Activated CD4-positive, alpha-beta memory T cell treated with anti-CD3 and anti-CD28 coated beads, Interleukin-2, amount 10 ng/mL, durations not matched to agents 7 days and 5 days (primary cell): ENCODE results near the gene FSHB. TPM values are rescaled to one million over a fixed set of nuclear protein-coding genes. Genes with fewer than 3 reads are reported as not detected.
"Not testable (repeated sequence)": the region's sequence is repeated elsewhere in the genome, so short reads cannot be mapped to it uniquely, and the experiment has no call there.

ENCODE experiments used
- CTCF ChIA-PET: fragments of 350-600 bp; sonication (Branson Sonifier 250); formaldehyde crosslinking; loops from one replicate; lab custom pipeline; 2021; ENCODE audit warnings: antibody characterized with exemption, inconsistent platforms; lab: Charles Lee
- POLR2A ChIA-PET: fragments of 350-600 bp; sonication (Branson Sonifier 250); formaldehyde crosslinking; loops from one replicate; lab custom pipeline; 2021; ENCODE audit warnings: antibody characterized with exemption; lab: Charles Lee
- DNase-seq: peaks from one replicate; pipeline ENCODE4 v3.0.0-alpha.2; 2020
- H3K27ac Mint-ChIP-seq: one replicate; pipeline ENCODE4 v1.8.0; 2021; ENCODE audit warnings: mild to moderate bottlenecking, mixed read lengths
- H3K27me3 Mint-ChIP-seq: one replicate; pipeline ENCODE4 v1.8.0; 2021; ENCODE audit warnings: mixed read lengths
- H3K36me3 Mint-ChIP-seq: one replicate; pipeline ENCODE4 v1.8.0; 2021; ENCODE audit warnings: low read depth, mixed read lengths
- H3K4me1 Mint-ChIP-seq: one replicate; pipeline ENCODE4 v1.8.0; 2021; ENCODE audit warnings: mixed read lengths
- H3K4me3 Mint-ChIP-seq: one replicate; pipeline ENCODE4 v1.8.0; 2021; ENCODE audit warnings: mild to moderate bottlenecking, mixed read lengths
- H3K9me3 Mint-ChIP-seq: one replicate; pipeline ENCODE4 v1.8.0; 2021; ENCODE audit warnings: mixed read lengths
- total RNA-seq, 2 experiments: library from RNA; stranded (reverse); gene quantifications; one replicate each; pipeline ENCODE4 v1.2.3, GENCODE V29; 2021

Gene FSHB
- not detected for total RNA-seq

GRCh38 chr11:30230714-30231113, at the start of gene FSHB:
FSHB (plus strand) TSS chr11:30231014; CDS start chr11:30231903, 889 bp downstream.
- H3K9me3 Mint-ChIP-seq: peaks cover 7% of the 10 kb centered on the region
- H3K36me3 Mint-ChIP-seq: no peaks in the 10 kb centered on the region
- H3K4me1 Mint-ChIP-seq: no peaks in the 10 kb centered on the region
- no peak for DNase-seq
- H3K27me3 Mint-ChIP-seq: no peaks in the 10 kb centered on the region
- CTCF ChIA-PET: no interaction called here
- POLR2A ChIA-PET: no interaction called here
- H3K27ac Mint-ChIP-seq: no peak within 1 kb of the TSS
- H3K4me3 Mint-ChIP-seq: no peak within 1 kb of the TSS

- Mint-ChIP-seq H3K9me3 (no peaks in the 10 kb centered on the region), H3K4me3 (no peak overlapping the region), H3K36me3 (no peaks in the 10 kb centered on the region), H3K27me3 (no peaks in the 10 kb centered on the region), H3K4me1 (no peaks in the 10 kb centered on the region), H3K27ac (no peak overlapping the region)
- DNase-seq: no peak
- CTCF ChIA-PET: no interaction called here
- POLR2A ChIA-PET: no interaction called here
Observed at GRCh38 chr11:30186748-30187147, 44.1 kb upstream of the FSHB start.

- DNase-seq: no peak
- Mint-ChIP-seq H3K27me3 (no peaks in the 10 kb centered on the region), H3K36me3 (no peaks in the 10 kb centered on the region), H3K4me3 (no peak overlapping the region), H3K4me1 (no peaks in the 10 kb centered on the region), H3K27ac (no peak overlapping the region), H3K9me3 (no peaks in the 10 kb centered on the region)
- ChIA-PET POLR2A (no interaction called here), CTCF (no interaction called here)
Observed at GRCh38 chr11:30192620-30193019, 38.2 kb upstream of the FSHB start.

- no peak overlapping the region for H3K27ac Mint-ChIP-seq
- H3K36me3 Mint-ChIP-seq: no peaks in the 10 kb centered on the region
- no peak overlapping the region for H3K4me3 Mint-ChIP-seq
- no peaks in the 10 kb centered on the region for H3K9me3 Mint-ChIP-seq
- DNase-seq: peak; percentile 48
- no peaks in the 10 kb centered on the region for H3K27me3 Mint-ChIP-seq
- no peaks in the 10 kb centered on the region for H3K4me1 Mint-ChIP-seq
- CTCF ChIA-PET: interaction anchor here (0.7 to 1.8 kb wide), 7 partner anchors 10 to 137 kb away, joined by 3 to 8 read pairs (median 4); no protein-coding TSS in a partner anchor
- POLR2A ChIA-PET: no interaction called here
Observed at GRCh38 chr11:30196400-30197206, 34.2 kb upstream of the FSHB start.

- POLR2A ChIA-PET: no interaction called here
- H3K4me3 Mint-ChIP-seq: no peak overlapping the region
Observed at GRCh38 chr11:30197869-30198268, 32.9 kb upstream of the FSHB start.

GRCh38 chr11:30202989-30203388, 27.8 kb upstream of the FSHB start:
- H3K9me3 Mint-ChIP-seq, H3K27ac Mint-ChIP-seq, H3K4me3 Mint-ChIP-seq, CTCF ChIA-PET, H3K36me3 Mint-ChIP-seq, POLR2A ChIA-PET, DNase-seq, H3K4me1 Mint-ChIP-seq, H3K27me3 Mint-ChIP-seq: not testable (repeated sequence)

More at GRCh38 chr11:30197869-30198268, 32.9 kb upstream of the FSHB start:
- Mint-ChIP-seq H3K4me1 (no peaks in the 10 kb centered on the region), H3K9me3 (no peaks in the 10 kb centered on the region), H3K27me3 (no peaks in the 10 kb centered on the region), H3K27ac (no peak overlapping the region), H3K36me3 (no peaks in the 10 kb centered on the region)
- CTCF ChIA-PET: no interaction called here
- no peak for DNase-seq

- Mint-ChIP-seq H3K27me3 (peaks cover 1% of the 10 kb centered on the region), H3K27ac (no peak overlapping the region), H3K4me1 (no peaks in the 10 kb centered on the region), H3K4me3 (no peak overlapping the region), H3K9me3 (no peaks in the 10 kb centered on the region), H3K36me3 (no peaks in the 10 kb centered on the region)
- POLR2A ChIA-PET: no interaction called here
- no peak for DNase-seq
- CTCF ChIA-PET: no interaction called here
Observed at GRCh38 chr11:30203850-30204249, 27.0 kb upstream of the FSHB start.

- Mint-ChIP-seq H3K4me3 (no peak overlapping the region), H3K27ac (no peak overlapping the region), H3K27me3 (peaks cover 1% of the 10 kb centered on the region), H3K36me3 (no peaks in the 10 kb centered on the region), H3K4me1 (no peaks in the 10 kb centered on the region), H3K9me3 (no peaks in the 10 kb centered on the region)
- ChIA-PET CTCF (interaction anchor here (1.4 kb wide), 1 partner anchor 10 kb away, joined by 4 read pairs; no protein-coding TSS in a partner anchor), POLR2A (no interaction called here)
- no peak for DNase-seq
Observed at GRCh38 chr11:30206249-30206996, 24.4 kb upstream of the FSHB start.

- ChIA-PET POLR2A (no interaction called here), CTCF (interaction anchor here (1.0 kb wide), 1 partner anchor 10 kb away, joined by 3 read pairs; no protein-coding TSS in a partner anchor)
- Mint-ChIP-seq H3K4me1 (no peaks in the 10 kb centered on the region), H3K27ac (no peak overlapping the region), H3K9me3 (no peaks in the 10 kb centered on the region), H3K27me3 (peaks cover 1% of the 10 kb centered on the region), H3K4me3 (no peak overlapping the region), H3K36me3 (no peaks in the 10 kb centered on the region)
- no peak for DNase-seq
Observed at GRCh38 chr11:30210357-30210756, 20.5 kb upstream of the FSHB start.

GRCh38 chr11:30216534-30216933, 14.3 kb upstream of the FSHB start:
- DNase-seq: no peak
- CTCF ChIA-PET: no interaction called here
- Mint-ChIP-seq H3K4me1 (no peaks in the 10 kb centered on the region), H3K9me3 (no peaks in the 10 kb centered on the region), H3K36me3 (no peaks in the 10 kb centered on the region), H3K27me3 (no peaks in the 10 kb centered on the region), H3K4me3 (no peak overlapping the region), H3K27ac (no peak overlapping the region)
- POLR2A ChIA-PET: no interaction called here

GRCh38 chr11:30218278-30218677, 12.5 kb upstream of the FSHB start:
- Mint-ChIP-seq H3K36me3 (no peaks in the 10 kb centered on the region), H3K27me3 (no peaks in the 10 kb centered on the region), H3K4me3 (no peak overlapping the region), H3K27ac (no peak overlapping the region), H3K4me1 (no peaks in the 10 kb centered on the region), H3K9me3 (no peaks in the 10 kb centered on the region)
- DNase-seq: no peak
- ChIA-PET POLR2A (no interaction called here), CTCF (no interaction called here)

- no peaks in the 10 kb centered on the region for H3K27me3 Mint-ChIP-seq
- POLR2A ChIA-PET: no interaction called here
- no peak for DNase-seq
- no peak overlapping the region for H3K27ac Mint-ChIP-seq
- H3K9me3 Mint-ChIP-seq: peaks cover 7% of the 10 kb centered on the region
- no peaks in the 10 kb centered on the region for H3K36me3 Mint-ChIP-seq
- no peak overlapping the region for H3K4me3 Mint-ChIP-seq
- CTCF ChIA-PET: no interaction called here
- H3K4me1 Mint-ChIP-seq: no peaks in the 10 kb centered on the region
Observed at GRCh38 chr11:30225642-30226041, 5.2 kb upstream of the FSHB start.

- peaks cover 7% of the 10 kb centered on the region for H3K9me3 Mint-ChIP-seq
- H3K27ac Mint-ChIP-seq: no peak overlapping the region
- CTCF ChIA-PET: no interaction called here
- no peaks in the 10 kb centered on the region for H3K27me3 Mint-ChIP-seq
- no peak overlapping the region for H3K4me3 Mint-ChIP-seq
- H3K4me1 Mint-ChIP-seq: no peaks in the 10 kb centered on the region
- no peak for DNase-seq
- no peaks in the 10 kb centered on the region for H3K36me3 Mint-ChIP-seq
- POLR2A ChIA-PET: no interaction called here
Observed at GRCh38 chr11:30228323-30228884, 2.4 kb upstream of the FSHB start.
